22Rv1 (cell line): Measurements from ENCODE around the gene SELENOT.

ENCODE experiments used
- H3K27ac ChIP-seq: fragments of 450-650 bp; 2 replicates; pipeline ENCODE4 v1.5.1; 2017
- CTCF ChIP-seq: fragments of 450-650 bp; IDR thresholded peaks from 2 replicates; pipeline ENCODE4 v1.5.1; 2017; ENCODE audit warnings: mild to moderate bottlenecking
- ZFX ChIP-seq: fragments of 450-650 bp; IDR thresholded peaks from 2 replicates; pipeline ENCODE4 v1.6.1; 2017; ENCODE audit warnings: antibody characterized with exemption, borderline replicate concordance

The SELENOT gene

GRCh38 chr3:150581174-150581573, 21.9 kb upstream of the SELENOT start:
- TF ChIP-seq CTCF, result no peak
- no peak for TF ChIP-seq ZFX

GRCh38 chr3:150582620-150583019, 20.5 kb upstream of the SELENOT start:
- no peak overlapping the region for H3K27ac ChIP-seq
- TF ChIP-seq ZFX, result no peak
- TF ChIP-seq CTCF, result no peak

More at GRCh38 chr3:150581174-150581573, 21.9 kb upstream of the SELENOT start:
- no peak overlapping the region for H3K27ac ChIP-seq

GRCh38 chr3:150583028-150583427, 20.1 kb upstream of the SELENOT start:
- H3K27ac ChIP-seq, result no peak overlapping the region
- no peak for TF ChIP-seq ZFX
- TF ChIP-seq CTCF, result no peak

- H3K27ac ChIP-seq, result no peak overlapping the region
- TF ChIP-seq CTCF, result no peak
- TF ChIP-seq ZFX, result no peak
Observed at GRCh38 chr3:150588027-150588830, 14.9 kb upstream of the SELENOT start.

GRCh38 chr3:150589759-150590158, 13.4 kb upstream of the SELENOT start:
- TF ChIP-seq CTCF (no peak), ZFX (no peak)
- no peak overlapping the region for H3K27ac ChIP-seq

- H3K27ac ChIP-seq, result no peak overlapping the region
- TF ChIP-seq ZFX (no peak), CTCF (no peak)
Observed at GRCh38 chr3:150594150-150594549, 9.0 kb upstream of the SELENOT start.

GRCh38 chr3:150597646-150598045, 5.5 kb upstream of the SELENOT start:
- TF ChIP-seq CTCF (no peak), ZFX (no peak)
- H3K27ac ChIP-seq, result no peak overlapping the region
